ENCODE data around the gene SCG3. TPM values are rescaled to one million over a fixed set of nuclear protein-coding genes. Genes with fewer than 3 reads are reported as not detected.
A peak's percentile ranks its signal among the peaks of the same experiment; 100 is the strongest.
"Not testable (repeated sequence)": the region's sequence is repeated elsewhere in the genome, so short reads cannot be mapped to it uniquely, and the experiment has no call there.

Gene SCG3
- total and polyA plus RNA-seq, 2 donors from 2014 or later: 0.11 to 0.13 TPM

GRCh38 chr15:51649659-51650521, 31.4 kb upstream of the SCG3 start:
- no peak overlapping the region for H3K9ac ChIP-seq (ENCODE audit: low read length in 3 of 3)
- H3K4me1 ChIP-seq (ENCODE audit: control insufficient read depth in 2 of 3, insufficient read depth in 2 of 3, low read depth in 1 of 3, low read length in 3 of 3): no peaks in the 10 kb centered on the region
- no peaks in the 10 kb centered on the region for H3K27me3 ChIP-seq (ENCODE audit: control insufficient read depth, insufficient read depth, low read length)
- H3K27ac ChIP-seq (ENCODE audit: low read depth in 2 of 2, low read length in 2 of 2): no peak overlapping the region
- TF ChIP-seq CTCF (IDR thresholded peaks at IDR 0.05; ENCODE audit: borderline replicate concordance, extremely low read depth, insufficient read depth): peak; percentile 86
- peak; percentile 92 for FAIRE-seq
- peak in 3 of 5 donors; percentile 48 to 89 (median 79) for DNase-seq
- intact Hi-C loops (cut with DNase I): loop anchor here (5.0 kb wide), 1 partner anchor 122 kb away; no protein-coding TSS in a partner anchor
- no peaks in the 10 kb centered on the region for H3K36me3 ChIP-seq (ENCODE audit: control insufficient read depth in 2 of 3, insufficient read depth in 3 of 3, low read length in 3 of 3)
- no peak overlapping the region for H3K4me3 ChIP-seq (ENCODE audit: low read length in 3 of 3)
- H3K9me3 ChIP-seq (ENCODE audit: control insufficient read depth in 2 of 3, insufficient read depth in 1 of 3, low read length in 3 of 3): no peaks in the 10 kb centered on the region

- Histone ChIP-seq H3K27ac (ENCODE audit: low read depth in 2 of 2, low read length in 2 of 2) (no peak overlapping the region), H3K4me3 (ENCODE audit: low read length in 3 of 3) (no peak overlapping the region), H3K9me3 (ENCODE audit: control insufficient read depth in 2 of 3, insufficient read depth in 1 of 3, low read length in 3 of 3) (no peaks in the 10 kb centered on the region), H3K4me1 (ENCODE audit: control insufficient read depth in 2 of 3, insufficient read depth in 2 of 3, low read depth in 1 of 3, low read length in 3 of 3) (no peaks in the 10 kb centered on the region), H3K27me3 (ENCODE audit: control insufficient read depth, insufficient read depth, low read length) (no peaks in the 10 kb centered on the region), H3K9ac (ENCODE audit: low read length in 3 of 3) (no peak overlapping the region), H3K36me3 (ENCODE audit: control insufficient read depth in 2 of 3, insufficient read depth in 3 of 3, low read length in 3 of 3) (no peaks in the 10 kb centered on the region)
- intact Hi-C loops (cut with DNase I): loop anchor here (5.0 kb wide), 1 partner anchor 120 kb away; no protein-coding TSS in a partner anchor
- TF ChIP-seq CTCF (IDR thresholded peaks at IDR 0.05; ENCODE audit: borderline replicate concordance, extremely low read depth, insufficient read depth): no peak
- DNase-seq (no peak), FAIRE-seq (no peak)
Observed at GRCh38 chr15:51652084-51652668, 29.1 kb upstream of the SCG3 start.

GRCh38 chr15:51655401-51656057, 25.8 kb upstream of the SCG3 start:
- FAIRE-seq; H3K27ac ChIP-seq (ENCODE audit: low read depth in 2 of 2, low read length in 2 of 2); H3K9me3 ChIP-seq (ENCODE audit: control insufficient read depth in 2 of 3, insufficient read depth in 1 of 3, low read length in 3 of 3); H3K36me3 ChIP-seq (ENCODE audit: control insufficient read depth in 2 of 3, insufficient read depth in 3 of 3, low read length in 3 of 3); H3K4me3 ChIP-seq (ENCODE audit: low read length in 3 of 3); intact Hi-C loops (cut with DNase I); DNase-seq; H3K9ac ChIP-seq (ENCODE audit: low read length in 3 of 3); H3K4me1 ChIP-seq (ENCODE audit: control insufficient read depth in 2 of 3, insufficient read depth in 2 of 3, low read depth in 1 of 3, low read length in 3 of 3); H3K27me3 ChIP-seq (ENCODE audit: control insufficient read depth, insufficient read depth, low read length): not testable (repeated sequence)

- Histone ChIP-seq H3K9ac (ENCODE audit: low read length in 3 of 3) (no peak overlapping the region), H3K27me3 (ENCODE audit: control insufficient read depth, insufficient read depth, low read length) (no peaks in the 10 kb centered on the region), H3K4me3 (ENCODE audit: low read length in 3 of 3) (no peak overlapping the region), H3K4me1 (ENCODE audit: control insufficient read depth in 2 of 3, insufficient read depth in 2 of 3, low read depth in 1 of 3, low read length in 3 of 3) (no peaks in the 10 kb centered on the region), H3K9me3 (ENCODE audit: control insufficient read depth in 2 of 3, insufficient read depth in 1 of 3, low read length in 3 of 3) (no peaks in the 10 kb centered on the region), H3K27ac (ENCODE audit: low read depth in 2 of 2, low read length in 2 of 2) (no peak overlapping the region), H3K36me3 (ENCODE audit: control insufficient read depth in 2 of 3, insufficient read depth in 3 of 3, low read length in 3 of 3) (no peaks in the 10 kb centered on the region)
- no peak for FAIRE-seq
- intact Hi-C loops (cut with DNase I): no loop called here
- DNase-seq: no peak
- no peak for TF ChIP-seq CTCF (IDR thresholded peaks at IDR 0.05; ENCODE audit: borderline replicate concordance, extremely low read depth, insufficient read depth)
Observed at GRCh38 chr15:51658664-51659063, 22.6 kb upstream of the SCG3 start.
